ENCODE results near the gene BCL11A. TPM values are rescaled to one million over a fixed set of nuclear protein-coding genes. Genes with fewer than 3 reads are reported as not detected.

Gene BCL11A
- total RNA-seq, 1 experiment from 2014 or later = 91.4 TPM

DNA sequence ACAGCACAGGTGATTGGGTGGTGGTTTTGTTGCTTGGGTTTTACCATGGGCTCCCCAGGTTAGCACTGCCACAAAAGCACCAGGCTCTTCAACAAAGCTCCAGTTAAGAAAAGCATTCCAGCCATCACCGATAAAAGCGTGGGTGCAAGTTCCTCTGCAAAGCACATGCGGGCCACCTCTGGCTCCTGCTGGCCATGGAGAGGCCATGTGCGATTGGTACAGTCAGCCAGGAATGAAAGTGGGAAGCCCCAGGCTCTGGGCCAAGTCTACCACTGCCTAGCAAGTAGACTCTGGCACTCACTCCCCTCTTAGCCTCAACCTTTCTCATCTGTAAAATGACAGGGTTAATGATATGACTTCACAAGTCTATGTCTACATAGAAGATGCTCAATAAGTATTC is 36.0 kb downstream of the BCL11A start:
- Histone ChIP-seq H3K23ac (ENCODE audit: insufficient read length, low read depth, low read length) (no peak overlapping the region), H3K79me1 (ENCODE audit: insufficient read depth, low read depth, low read length, poor library complexity, severe bottlenecking) (peaks cover 13% of the 10 kb centered on the region), H3K9me3 (ENCODE audit: control insufficient read depth, low read depth, low read length) (no peaks in the 10 kb centered on the region), H2BK120ac (ENCODE audit: low read depth, low read length, poor library complexity, severe bottlenecking) (no peak overlapping the region), H2AK5ac (ENCODE audit: insufficient read length, low read length) (no peak overlapping the region), H2BK15ac (ENCODE audit: low read depth, low read length) (no peak overlapping the region), H4K5ac (ENCODE audit: insufficient read length, low read depth, low read length) (no peak overlapping the region), H3K18ac (ENCODE audit: insufficient read length, low read depth, low read length) (no peak overlapping the region), H3K56ac (ENCODE audit: insufficient read length, low read depth, low read length) (no peak overlapping the region), H2BK20ac (ENCODE audit: low read depth, low read length, poor library complexity, severe bottlenecking) (no peak overlapping the region), H3K27ac (ENCODE audit: insufficient read length, low read depth, low read length) (no peak overlapping the region), H3K4ac (ENCODE audit: low read depth, low read length) (no peak overlapping the region), H3K9ac (ENCODE audit: extremely low read depth, insufficient read length, low read length) (no peak overlapping the region), H2BK12ac (ENCODE audit: insufficient read length, low read depth, low read length) (no peak overlapping the region), H4K20me1 (ENCODE audit: control insufficient read depth, insufficient read depth, insufficient read length) (no peaks in the 10 kb centered on the region), H3K79me2 (ENCODE audit: insufficient read depth, low read length) (peaks cover 29% of the 10 kb centered on the region; the same call in 1 of the 2 replicates), H4K8ac (replicated peaks; ENCODE audit: insufficient read length, low read depth, low read length) (no peak overlapping the region), H2AFZ (ENCODE audit: low read length) (no peak overlapping the region), H3K23me2 (ENCODE audit: insufficient read length, low read depth, low read length, poor library complexity, severe bottlenecking) (no peaks in the 10 kb centered on the region), H4K91ac (ENCODE audit: insufficient read length, low read depth, low read length) (no peak overlapping the region), H3T11ph (ENCODE audit: low read length) (no peak overlapping the region), H3K27me3 (ENCODE audit: insufficient read depth, low read length) (no peaks in the 10 kb centered on the region), H3K4me1 (ENCODE audit: insufficient read depth, low read length) (peaks cover 44% of the 10 kb centered on the region), H3K14ac (ENCODE audit: insufficient read depth, low read length) (no peak overlapping the region), H3K4me2 (ENCODE audit: insufficient read depth, insufficient read length, low read length) (no peak overlapping the region), H2BK5ac (ENCODE audit: insufficient read length, low read length) (no peak overlapping the region)
- peaks cover 85 to 90% of the 10 kb centered on the region in 2 experiments for H3K4me1 Mint-ChIP-seq
- H3K27me3 Mint-ChIP-seq (ENCODE audit: low read depth) = no peaks in the 10 kb centered on the region
- H3K36me3 Mint-ChIP-seq (ENCODE audit: insufficient read depth in 1 of 3, low read depth in 3 of 3) = peaks cover 3 to 47% (median 30%) of the 10 kb centered on the region in 3 experiments; a peak in 6 of 7 replicates
- no peak for TF ChIP-seq CTCF (conservative IDR thresholded peaks at IDR 0.05)
- no CpG with 5 or more reads among the region's 4 CpGs for WGBS (ENCODE audit: extremely low coverage, insufficient read length, low lambda C conversion rate)
- no peaks in the 10 kb centered on the region for H3K9me3 Mint-ChIP-seq
- H3K4me3 Mint-ChIP-seq = no peak overlapping the region
- peak; percentile 25 for DNase-seq
- H3K27ac Mint-ChIP-seq = peak overlapping the region in 1 of 3 experiments; percentile 91; a peak in 2 of 7 replicates
